Measurements from ENCODE around the gene HOXC4.
"Not testable (repeated sequence)": the region's sequence is repeated elsewhere in the genome, so short reads cannot be mapped to it uniquely, and the experiment has no call there.

HOXC4 gene

GRCh38 chr12:54040148-54040494 lies 13.5 kb upstream of the HOXC4 start:
- DNase-seq (ENCODE audit: low read depth in 2 of 2), result no peak

DNA sequence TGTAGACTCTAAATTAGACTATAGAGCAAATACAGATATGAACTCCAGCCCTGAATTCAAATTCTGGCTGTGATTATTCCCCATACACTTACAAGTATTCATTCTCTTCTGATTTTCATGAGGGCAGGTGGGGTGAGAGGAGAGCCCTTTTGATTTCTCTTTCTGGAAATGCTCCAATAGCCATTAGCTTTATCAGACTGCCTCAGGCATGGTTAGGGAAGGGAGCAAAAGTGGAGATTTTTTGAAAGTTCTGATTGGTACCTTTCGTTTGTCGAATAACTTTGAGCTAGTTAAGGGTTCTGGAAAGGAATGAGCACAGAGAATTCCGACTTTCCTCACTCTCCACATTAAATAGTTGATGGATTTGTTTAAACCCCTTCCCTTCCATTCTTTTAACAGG lies 13.0 kb upstream of the HOXC4 start:
- no peak for DNase-seq (ENCODE audit: low read depth in 2 of 2)

- DNase-seq (ENCODE audit: low read depth in 2 of 2), result no peak
These were observed 12.4 kb upstream of the HOXC4 start for GRCh38 chr12:54041097-54041690.

DNA sequence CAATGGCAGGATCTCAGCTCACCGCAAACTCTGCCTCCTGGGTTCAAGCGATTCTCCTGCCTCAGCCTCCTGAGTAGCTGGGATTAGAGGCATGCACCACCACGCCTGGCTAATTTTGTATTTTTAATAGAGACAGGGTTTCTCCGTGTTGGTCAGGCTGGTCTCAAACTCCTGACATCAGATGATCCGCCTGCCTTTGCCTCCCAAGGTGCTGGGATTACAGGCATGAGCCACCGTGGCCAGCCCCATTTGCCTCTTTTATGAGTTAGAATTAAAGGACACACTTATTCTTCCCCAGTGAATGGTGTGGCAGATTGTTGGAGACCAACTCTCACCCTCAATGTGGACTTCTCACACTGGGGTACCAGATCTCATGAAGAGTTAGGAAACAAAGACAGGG lies 11.6 kb upstream of the HOXC4 start:
- not testable (repeated sequence) for DNase-seq (ENCODE audit: low read depth in 2 of 2)

DNA sequence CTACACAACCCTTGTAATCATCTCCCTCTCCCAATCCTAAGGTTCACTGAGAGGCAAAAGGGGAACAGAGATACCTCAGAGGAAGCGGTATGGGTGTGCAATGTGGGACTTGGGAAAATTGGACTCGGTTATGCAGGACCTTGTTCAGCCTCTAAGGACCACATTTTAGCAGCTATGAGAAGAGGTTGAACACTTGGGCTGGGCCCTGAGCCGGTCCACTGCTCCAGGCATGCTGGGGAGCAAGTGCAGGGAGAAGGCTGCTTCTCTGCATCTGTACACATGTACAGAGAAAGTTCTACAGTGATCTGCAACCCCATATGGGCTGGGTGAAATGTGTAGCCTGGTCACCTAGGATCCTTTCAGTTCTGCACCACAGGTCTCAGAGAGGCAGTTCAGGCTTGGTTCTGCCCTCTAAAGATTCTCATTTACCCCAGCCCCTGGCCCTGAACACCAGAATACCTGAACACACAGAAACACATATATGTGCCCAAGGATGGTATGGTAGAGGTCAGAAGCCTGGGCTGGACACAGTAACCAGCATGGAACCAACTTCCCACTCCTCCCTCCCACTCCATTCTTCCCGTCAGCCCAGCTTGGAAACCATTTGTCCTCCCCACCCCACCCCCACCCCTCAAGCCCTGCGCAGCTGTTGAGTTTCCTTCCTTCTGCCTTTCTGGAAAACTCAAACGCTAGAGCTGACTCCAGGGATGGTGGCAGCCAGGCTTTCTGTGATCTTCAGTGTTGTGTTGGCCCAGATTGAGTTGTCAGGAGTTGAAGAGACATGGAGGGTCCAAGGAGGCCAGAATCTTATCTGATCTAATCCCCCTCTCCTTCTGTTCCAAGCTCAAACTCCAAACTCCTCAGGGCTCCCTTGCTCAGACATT lies 10.4 kb upstream of the HOXC4 start:
- no peak for DNase-seq (ENCODE audit: low read depth in 2 of 2)

DNA sequence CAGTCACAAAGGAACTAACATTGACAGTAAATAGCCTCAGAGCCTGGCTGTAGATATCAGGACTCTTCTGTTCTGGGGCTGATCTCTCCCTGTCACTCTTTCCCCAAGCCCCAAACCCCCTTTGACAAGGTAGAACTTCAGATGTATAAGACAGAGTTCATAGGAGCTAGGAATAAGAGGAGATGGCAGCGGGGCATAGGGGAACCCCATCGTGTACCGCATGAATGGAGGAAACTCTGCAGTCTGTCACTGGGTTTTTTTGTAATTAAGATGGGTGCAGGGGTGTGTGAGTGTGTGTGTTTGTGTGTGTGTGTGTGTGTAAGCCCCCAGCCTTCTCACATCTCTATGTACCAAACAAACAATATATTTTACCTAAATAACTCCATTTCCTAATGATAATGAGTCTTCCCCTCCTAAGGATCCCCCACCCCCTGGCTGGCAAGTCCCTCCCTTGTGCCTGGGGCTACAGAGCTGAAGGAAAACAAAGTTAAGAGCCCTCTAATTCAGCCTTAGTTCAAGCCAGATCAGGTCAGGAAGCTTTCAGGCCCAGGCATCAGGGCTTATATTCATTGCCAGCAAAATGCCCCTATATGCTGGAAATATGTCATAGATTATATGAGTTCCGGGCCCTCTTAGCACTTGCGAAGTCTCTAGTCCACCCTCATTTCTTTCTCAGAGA lies 9.1 kb upstream of the HOXC4 start:
- DNase-seq (ENCODE audit: low read depth in 2 of 2), result no peak

DNA sequence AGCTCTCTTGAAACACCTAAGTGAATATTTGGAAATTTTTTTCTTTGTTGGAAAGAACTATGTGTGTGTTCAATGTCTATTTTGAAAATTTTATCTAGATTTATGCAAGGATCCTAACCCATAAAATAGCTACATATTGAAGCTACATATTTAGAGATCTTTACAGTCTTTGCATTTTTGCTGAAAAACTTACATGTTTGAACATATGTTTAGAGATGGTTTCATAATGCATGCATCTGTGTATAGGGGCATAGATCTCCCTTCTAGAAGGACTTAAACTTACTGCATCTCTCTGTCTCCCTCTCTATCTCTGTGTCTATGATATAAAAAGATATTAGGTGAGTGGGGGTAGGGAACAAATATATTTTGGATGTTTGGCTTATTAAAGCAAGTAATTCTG lies 8.2 kb upstream of the HOXC4 start:
- DNase-seq (ENCODE audit: low read depth in 2 of 2), result no peak

- DNase-seq (ENCODE audit: low read depth in 2 of 2), result no peak
These were observed 7.6 kb upstream of the HOXC4 start for GRCh38 chr12:54045868-54046521.

DNA sequence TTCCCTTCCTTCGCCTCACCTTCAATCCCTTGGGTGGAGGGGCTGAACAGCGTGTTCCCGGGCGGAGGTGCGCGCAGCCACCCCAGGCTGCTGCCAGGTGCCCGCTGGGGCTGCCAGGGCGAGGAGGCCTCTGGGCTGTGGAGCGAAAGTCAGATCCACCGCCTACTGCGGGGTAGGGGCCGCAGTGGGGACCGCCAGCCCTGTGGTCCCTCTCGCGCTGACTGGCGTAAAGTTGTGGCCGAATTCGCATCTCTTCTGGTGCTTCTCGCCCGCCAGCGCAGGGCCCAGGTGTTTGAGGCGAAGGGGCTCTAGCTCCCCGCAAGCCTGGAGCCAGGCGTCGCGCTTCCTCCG lies 6.9 kb upstream of the HOXC4 start:
- no peak for DNase-seq (ENCODE audit: low read depth in 2 of 2)

DNA sequence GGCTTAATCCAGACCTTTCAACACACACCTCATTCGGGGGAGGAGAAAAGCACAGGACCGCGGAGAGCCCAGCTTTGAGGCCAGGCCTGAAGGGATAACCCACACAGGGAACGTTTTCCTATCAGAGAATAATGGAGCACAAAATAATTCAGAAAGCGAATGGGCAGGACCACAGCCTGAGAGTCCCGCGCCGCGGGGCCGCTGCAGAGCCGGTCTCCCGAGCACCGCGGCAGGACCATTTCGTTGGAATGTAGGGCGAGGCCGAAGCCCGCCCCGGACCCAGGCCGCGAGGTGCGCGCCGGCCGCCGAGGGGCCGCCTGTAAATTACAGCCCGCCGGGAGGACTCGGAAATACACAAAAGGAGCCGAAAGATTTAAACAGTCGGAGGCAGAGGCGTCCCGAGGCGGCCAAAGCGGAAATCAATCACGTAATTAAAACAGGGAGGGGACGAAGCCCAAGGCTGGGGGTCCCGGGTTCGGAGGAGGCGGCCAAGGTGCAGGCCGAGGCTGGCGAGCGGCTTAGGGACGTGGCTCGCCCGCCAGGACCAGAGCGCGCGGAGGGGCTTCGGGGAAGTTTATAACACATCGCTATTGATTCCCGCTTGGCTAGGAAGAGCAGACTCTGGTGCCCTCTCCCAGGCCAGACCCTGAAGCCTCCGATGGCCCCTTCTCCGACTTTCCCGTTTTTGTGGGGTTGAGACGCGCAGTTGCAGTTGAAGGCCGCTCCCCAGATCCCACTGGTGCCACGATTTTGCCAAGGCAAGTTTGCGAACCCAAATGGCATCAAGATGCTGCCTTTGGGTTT lies 6.3 kb upstream of the HOXC4 start:
- no peak for DNase-seq (ENCODE audit: low read depth in 2 of 2)

DNA sequence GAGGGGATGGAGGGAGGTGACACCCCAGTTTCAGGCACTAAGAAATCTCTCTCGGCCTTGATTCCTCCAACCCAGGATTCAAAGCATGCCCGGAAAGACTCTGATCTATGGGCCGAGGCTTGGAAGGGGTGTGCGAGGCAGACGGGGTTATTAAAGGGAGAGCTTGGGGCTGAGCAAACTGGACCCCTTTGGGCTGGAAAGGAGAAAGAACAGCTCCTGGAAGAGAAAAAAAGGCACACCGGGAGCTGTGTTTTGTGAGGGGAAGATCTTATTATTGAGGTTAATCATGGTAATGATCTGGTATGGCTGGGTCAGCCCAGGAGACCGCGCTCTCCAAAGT lies 5.7 kb upstream of the HOXC4 start:
- DNase-seq (ENCODE audit: low read depth in 2 of 2), result no peak

DNA sequence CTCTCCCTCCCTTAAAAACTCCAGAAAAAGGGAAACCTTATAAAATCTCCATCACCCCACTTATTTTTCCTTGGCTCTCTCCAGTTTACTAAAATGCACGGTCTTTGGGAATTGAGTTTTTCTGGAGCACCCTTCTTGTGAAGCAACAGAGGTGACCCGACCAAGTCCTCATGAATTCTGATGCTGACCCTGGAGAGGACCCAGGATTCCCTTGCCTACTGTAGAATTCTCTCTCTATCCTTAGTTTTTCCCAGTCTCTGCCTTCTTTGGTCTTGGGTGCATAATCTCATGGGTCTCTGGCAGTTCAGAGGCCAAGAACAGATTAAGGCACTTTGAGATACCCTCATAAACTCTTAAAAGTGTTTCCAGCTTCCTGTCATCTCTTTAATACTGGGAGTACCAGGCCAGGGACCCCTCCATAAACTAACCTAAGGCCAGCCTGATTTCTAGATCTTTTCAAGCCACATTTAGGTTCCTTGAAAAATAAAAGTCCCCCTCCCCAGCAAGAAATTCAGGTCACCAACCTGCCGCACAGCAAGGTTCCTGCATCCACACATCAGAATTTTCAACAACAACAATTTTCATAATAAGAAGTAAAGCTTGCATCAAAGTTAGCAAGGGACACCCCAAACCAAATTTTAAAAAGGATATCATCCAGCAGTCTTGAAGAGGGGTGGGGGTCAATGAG lies 5.1 kb upstream of the HOXC4 start:
- no peak for DNase-seq (ENCODE audit: low read depth in 2 of 2)

GRCh38 chr12:54049108-54049507 lies 4.5 kb upstream of the HOXC4 start:
- DNase-seq (ENCODE audit: low read depth in 2 of 2), result no peak

GRCh38 chr12:54050482-54050810 lies 3.2 kb upstream of the HOXC4 start:
- DNase-seq (ENCODE audit: low read depth in 2 of 2), result no peak

DNA sequence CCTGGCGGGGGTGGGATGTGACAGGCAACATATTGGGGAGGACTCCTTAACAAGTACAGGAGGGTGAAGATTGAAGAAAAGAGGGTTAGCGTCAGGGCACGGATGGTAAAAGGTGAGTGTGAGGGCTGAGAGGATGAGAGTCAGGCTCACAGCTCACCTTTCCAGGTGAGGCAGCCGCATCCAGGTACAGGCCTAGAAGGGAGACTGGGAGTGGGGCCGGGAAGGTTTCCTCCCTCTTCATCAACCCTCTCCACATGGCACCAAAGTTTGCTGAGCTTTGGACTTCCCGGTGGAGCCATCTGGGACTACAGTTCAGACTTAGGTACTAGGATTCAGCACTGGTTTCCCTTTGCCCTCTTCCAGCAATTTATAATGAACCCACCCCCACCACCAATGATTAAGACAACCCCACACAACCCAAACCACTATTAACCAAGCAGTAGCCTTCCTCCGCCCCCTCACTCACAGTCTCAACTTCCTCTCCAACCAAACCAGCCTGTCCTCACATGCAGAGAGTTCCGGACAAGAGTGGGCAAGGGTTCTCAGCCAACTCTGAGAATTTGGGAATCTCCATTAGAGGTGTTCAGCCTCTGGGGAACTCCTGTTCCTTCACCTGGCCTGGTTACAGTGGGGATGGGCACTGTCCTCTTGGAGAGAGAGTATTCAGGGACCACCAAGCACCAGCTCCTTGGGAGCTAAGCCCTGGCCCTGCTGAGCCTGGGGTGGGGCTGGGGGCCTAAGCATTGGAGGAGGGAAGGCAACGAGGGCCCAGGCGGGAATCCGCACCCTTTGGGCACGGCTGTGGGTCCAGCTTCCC lies 2.4 kb upstream of the HOXC4 start:
- DNase-seq (ENCODE audit: low read depth in 2 of 2), result no peak

- DNase-seq (ENCODE audit: low read depth in 2 of 2), result no peak
These were observed 1.7 kb upstream of the HOXC4 start for GRCh38 chr12:54051874-54052437.

- DNase-seq (ENCODE audit: low read depth in 2 of 2), result no peak
These were observed 1.1 kb upstream of the HOXC4 start for GRCh38 chr12:54052438-54053002.

DNA sequence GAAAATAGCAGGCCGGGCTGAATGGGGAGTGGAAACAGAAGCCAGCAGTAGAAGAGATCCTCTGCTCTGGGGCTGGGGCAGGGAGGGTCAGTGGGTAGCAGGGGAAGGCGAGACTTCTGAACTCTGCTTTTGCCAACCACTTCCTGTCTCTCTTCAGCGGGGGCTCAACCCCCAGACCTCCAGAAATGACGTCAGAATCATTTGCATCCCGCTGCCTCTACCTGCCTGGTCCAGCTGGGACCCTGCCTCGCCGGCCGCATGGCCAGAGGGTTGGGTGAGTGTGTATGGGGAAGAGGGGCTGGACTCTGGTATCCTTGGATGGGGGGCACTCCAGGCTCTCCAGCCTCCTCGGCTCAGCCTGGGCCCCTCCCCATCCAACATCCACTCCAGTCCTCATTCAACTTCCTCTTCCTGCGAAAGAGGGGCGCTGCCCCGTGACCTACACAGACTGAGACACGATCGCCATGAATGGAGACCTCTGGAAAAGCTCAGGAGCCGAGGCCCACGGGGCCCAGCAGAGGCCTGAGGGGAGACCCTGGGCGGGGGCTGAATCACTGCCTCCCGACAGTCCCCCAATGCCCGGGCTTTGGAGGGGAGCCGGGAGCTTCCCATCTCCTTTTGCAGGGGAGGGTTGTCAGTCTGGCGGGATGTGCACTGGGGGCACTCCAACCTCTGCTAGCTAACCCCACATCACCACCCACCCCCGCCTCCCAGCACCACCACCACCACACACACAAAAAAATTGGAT lies 458 bp upstream of the HOXC4 start:
- no peak for DNase-seq (ENCODE audit: low read depth in 2 of 2)

DNA sequence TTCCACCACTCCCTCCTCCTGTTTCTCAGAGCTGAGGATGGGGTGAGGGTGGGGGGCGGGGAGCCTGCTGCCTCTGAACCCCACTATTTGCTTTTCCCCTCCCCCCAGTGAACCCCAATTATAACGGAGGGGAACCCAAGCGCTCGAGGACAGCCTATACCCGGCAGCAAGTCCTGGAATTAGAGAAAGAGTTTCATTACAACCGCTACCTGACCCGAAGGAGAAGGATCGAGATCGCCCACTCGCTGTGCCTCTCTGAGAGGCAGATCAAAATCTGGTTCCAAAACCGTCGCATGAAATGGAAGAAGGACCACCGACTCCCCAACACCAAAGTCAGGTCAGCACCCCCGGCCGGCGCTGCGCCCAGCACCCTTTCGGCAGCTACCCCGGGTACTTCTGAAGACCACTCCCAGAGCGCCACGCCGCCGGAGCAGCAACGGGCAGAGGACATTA lies 1.1 kb downstream of the HOXC4 start:
- no peak for DNase-seq (ENCODE audit: low read depth in 2 of 2)
